Measurements from ENCODE around the gene MTX1. TPM values are rescaled to one million over a fixed set of nuclear protein-coding genes. Genes with fewer than 3 reads are reported as not detected.
"Not testable (repeated sequence)": the region's sequence is repeated elsewhere in the genome, so short reads cannot be mapped to it uniquely, and the experiment has no call there.

The MTX1 gene
- polyA plus RNA-seq, 4 donors: 38.8 to 50.3 (median 42.0) TPM

DNA sequence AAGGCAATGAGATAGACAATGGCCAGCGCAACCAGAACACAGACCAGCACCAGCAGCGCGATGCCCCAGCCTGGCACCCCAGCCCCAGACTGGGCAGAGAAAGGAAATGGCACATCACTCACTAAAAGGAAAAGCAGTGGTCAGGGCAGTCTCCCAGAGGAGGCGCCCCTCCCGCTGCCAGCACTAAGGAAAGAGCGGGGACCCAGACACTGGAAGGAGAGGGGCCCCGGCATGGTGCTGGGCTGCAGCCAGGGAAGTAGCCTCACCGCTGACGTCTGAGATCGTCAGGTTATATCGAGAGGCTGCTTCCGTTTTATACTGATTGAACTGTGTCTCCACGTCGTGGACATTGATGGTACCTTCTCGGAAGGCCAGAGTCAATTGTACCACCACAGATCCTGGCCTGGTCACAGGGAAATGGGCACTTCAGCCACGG is 21.0 kb upstream of the MTX1 start:
- DNase-seq (ENCODE audit: low read depth in 4 of 4, low spot score in 3 of 4): no peak

DNA sequence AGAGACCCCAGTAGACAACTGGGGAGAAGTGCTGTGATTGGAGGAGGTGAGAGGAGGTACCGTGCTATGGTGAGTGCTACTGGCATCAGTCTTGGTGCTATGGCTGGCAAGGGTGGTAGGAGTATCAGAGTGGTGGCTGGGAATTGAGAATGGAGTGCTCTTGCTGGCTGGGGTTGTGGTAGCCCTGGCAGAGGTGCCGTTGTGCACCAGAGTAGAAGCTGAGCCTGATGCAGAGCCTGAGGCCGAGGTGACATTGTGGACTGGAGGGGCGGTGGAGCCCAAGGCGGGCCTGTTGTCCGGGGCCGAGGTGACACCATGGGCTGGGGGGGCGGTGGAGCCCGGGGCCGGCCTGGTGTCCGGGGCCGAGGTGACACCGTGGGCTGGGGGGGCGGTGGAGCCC is 20.2 kb upstream of the MTX1 start:
- DNase-seq (ENCODE audit: low read depth in 4 of 4, low spot score in 3 of 4): no peak

DNA sequence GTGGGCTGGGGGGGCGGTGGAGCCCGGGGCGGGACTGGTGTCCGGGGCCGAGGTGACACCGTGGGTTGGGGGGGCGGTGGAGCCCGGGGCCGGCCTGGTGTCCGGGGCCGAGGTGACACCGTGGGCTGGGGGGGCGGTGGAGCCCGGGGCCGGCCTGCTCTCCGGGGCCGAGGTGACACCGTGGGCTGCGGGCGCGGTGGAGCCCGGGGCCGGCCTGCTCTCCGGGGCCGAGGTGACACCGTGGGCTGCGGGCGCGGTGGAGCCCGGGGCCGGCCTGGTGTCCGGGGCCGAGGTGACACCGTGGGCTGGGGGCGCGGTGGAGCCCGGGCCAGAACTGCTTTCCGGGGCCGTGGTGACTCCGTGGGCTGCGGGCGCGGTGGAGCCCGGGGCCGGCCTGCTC is 18.6 kb upstream of the MTX1 start:
- DNase-seq (ENCODE audit: low read depth in 4 of 4, low spot score in 3 of 4): not testable (repeated sequence)

DNA sequence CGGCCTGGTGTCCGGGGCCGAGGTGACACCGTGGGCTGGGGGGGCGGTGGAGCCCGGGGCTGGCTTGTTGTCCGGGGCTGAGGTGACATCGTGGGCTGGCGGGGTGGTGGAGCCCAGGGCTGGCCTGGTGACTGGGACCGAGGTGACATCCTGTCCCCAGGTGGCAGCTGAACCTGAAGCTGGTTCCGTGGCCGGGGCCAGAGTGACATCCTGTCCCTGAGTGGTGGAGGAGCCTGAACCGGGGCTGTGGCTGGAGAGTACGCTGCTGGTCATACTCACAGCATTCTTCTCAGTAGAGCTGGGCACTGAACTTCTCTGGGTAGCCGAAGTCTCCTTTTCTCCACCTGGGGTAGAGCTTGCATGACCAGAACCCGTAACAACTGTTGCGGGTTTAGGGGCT is 16.6 kb upstream of the MTX1 start:
- DNase-seq (ENCODE audit: low read depth in 4 of 4, low spot score in 3 of 4): no peak

DNA sequence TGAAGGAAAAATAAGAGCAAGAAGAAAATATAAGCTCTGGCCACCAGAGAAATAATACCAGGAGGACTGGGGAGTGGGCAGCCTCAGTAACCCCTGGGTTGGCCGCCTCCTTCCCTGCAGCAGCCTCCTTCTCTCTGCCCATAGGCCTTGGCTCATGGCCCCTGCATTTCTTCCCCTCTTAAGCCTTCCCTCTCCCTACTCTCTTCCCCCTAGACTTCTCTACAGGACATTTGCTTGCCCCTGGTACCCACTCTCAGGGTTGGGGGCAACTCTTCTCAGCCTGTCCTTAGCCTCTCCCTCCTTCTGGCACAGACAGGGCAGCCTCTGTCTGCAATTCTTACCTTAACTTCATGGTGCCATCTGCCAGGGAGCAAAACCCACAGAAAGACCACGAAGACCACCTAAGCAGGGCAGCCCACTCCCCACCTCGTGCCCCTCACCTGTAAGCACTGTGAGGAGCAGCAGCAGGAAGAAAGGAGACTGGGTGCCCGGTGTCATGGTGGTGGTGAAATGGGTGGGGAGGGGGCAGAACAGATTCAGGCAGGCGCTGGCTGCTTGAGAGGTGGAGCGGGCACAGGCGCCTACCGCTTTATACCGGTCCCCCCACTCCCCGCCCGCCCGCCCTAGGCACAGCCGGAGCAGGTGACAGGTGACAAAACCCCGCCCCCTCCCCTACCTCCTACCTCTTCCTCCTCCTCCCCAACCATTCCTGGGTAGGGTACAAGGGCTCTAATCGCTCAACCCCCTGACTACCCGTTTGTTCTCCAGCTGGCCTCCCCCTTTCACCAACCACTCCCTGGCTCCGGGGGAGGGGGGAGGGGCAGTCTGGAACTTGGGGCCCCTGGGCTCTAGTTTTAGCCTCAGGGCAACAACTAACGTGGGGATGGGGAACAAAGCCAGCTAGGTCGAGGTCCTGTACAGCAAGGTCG is 15.9 kb upstream of the MTX1 start:
- DNase-seq (ENCODE audit: low read depth in 4 of 4, low spot score in 3 of 4): no peak

DNA sequence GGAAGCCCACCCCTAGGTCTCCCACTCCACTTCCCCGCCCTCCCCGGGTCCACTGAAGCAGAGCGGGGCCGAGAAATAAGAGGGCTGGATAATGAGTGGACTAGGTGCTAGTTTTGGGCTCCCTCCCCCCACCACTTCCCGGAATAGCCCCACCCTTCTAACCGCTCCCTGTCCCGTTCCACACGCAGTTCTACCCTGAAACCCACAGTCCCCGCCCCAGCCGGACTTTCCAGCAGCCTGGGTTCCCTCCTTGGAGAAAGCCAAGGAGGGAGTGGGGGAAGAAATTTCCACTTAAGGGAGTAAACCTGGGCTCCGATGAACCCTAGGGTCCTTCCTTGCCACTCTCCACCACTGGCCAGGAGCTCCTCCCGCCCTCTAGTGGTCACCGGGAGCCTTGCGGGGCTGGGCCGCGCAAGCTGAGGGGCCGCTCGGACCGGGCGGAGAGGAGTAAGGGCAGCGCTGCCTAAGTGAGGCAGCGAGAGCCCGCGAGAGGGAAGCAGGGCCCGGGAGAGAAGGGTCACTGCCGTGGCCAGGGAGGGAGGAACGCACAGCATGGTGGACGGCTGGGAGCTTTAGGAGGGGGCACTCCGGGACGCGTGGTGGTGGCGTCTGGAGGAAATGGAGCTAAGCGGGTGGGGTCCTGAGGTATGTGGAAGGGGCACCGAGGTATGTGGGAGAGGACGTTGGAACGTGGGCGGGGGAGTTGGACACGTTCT is 15.1 kb upstream of the MTX1 start:
- peak in 3 of 4 donors; percentile 84 to 91 (median 85) for DNase-seq (ENCODE audit: low read depth in 4 of 4, low spot score in 3 of 4)

DNA sequence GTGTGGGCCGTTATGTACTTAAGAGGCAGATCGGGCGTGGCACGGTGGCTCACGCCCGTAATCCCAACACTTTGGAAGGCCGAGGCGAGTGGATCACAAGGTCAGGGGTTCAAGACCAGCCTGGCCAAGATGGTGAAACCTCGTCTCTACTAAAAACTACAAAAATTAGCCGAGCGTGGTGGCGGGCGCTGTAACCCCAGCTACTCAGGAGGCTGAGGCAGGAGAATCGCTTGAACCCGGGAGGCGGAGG is 14.6 kb upstream of the MTX1 start:
- DNase-seq (ENCODE audit: low read depth in 4 of 4, low spot score in 3 of 4): not testable (repeated sequence)

DNA sequence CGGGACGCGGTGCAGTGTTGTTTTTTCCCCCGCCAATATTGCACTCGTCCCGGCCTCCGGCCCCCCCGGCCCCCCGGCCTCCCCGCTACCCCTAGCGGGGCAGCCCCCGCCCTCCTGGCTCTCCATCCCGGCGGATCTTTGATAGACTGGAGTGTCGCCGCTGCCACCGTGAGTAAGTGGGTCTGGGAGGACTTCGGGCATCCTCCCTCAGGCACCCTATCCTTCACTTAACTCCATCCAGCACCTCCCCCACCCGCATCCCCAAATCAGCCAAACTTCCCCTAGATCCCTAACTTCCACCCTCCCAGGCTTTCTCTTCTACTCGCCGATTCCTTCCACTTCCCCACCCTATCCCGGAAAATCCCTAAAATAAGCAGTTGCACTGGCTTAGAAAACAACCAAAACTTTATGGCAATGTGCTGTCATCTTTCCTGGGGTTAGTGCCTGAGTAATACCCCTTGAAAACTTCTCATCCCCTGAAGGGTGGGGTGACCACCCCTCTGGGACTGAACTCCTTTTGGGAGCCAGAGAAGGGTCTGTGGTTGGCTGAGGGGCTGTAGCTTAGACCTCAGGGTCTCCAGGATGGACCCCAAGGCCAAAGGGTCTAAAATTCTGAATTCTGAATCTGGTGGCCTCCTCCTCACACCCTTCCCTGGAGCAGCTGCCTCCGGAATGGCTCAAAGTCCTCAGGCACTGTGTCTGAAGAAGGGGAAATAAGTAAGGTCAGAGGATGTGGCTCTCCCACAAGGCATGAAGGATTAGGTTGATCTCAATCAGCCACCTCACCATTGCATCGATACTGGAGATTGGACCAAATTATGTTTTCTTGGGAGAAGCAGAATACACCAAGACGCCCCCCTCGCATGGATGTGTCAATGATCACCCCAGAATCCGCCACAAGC is 13.0 kb upstream of the MTX1 start:
- no peak for DNase-seq (ENCODE audit: low read depth in 4 of 4, low spot score in 3 of 4)

DNA sequence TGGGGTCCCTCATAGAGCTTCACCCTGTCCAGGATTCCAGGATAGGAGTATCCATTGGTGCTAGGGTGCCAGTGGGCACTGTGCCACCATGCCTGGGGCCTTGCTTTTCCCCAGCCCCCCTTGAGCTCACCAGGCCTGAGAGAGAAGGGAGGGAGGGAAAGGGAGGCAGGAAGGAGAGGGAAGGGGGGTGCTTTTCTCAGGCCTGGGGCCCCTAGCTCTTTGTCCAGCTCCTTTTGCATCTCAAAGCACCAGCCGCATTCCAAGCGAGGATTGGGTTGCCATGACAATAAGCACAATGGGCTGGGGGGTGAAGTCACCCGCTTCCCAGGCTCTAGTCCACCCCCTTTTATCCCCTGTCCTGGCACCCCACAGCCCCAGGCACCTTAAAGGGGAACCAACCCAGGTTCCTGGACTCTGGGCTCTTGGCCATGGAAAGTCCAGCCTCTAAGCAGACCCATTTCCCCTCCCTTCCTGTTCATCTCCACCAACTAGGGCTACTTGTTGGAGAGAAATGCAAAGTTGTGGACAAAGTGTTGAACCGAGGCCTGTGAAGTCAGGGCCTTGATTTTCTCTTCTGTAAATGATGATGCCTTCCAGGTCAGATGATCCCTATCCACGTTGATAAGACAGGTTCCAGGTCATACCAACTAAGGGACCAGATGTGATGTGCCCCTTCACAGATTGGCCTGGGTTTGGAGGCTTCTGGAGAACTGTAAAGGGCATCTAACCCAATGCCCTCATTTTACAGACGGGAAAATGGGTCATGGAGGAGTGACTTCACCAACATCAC is 12.2 kb upstream of the MTX1 start:
- DNase-seq (ENCODE audit: low read depth in 4 of 4, low spot score in 3 of 4): no peak

DNA sequence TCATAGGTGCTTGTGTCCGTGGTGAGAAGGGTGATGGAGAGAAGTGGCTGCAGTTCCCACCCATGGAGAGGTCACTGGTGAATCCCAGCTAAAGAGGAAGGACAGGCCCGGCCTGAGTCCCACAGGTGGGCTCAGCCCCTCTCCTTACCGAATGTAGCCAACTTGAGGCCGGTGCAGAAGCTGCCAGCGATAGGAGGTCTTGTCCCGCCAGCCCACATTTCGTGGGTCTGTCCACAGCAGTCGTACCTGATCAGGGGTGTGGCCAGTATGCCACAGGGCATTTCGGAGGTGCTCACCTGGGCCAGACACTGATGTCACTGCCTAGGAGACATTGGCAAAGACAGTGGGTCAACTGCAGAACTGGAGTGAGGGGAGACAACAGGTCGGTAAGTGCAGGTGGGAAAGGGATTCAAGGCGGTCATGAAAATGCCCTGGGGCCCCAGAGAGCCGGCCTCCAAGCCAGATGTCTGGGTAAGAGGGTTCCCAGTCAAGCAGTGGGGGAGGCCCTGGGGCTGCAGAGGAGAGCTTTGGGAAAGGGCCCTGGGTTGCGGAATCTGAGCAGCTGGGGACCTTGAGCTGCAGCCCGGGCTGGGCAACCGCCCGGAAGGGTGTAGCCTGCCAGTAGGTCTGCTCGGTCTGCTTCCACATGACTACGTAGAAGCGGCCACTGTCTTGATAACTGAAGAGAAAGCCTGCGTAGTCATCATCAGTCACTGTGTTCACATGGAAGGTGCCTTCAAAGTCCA is 11.4 kb upstream of the MTX1 start:
- no peak for DNase-seq (ENCODE audit: low read depth in 4 of 4, low spot score in 3 of 4)

DNA sequence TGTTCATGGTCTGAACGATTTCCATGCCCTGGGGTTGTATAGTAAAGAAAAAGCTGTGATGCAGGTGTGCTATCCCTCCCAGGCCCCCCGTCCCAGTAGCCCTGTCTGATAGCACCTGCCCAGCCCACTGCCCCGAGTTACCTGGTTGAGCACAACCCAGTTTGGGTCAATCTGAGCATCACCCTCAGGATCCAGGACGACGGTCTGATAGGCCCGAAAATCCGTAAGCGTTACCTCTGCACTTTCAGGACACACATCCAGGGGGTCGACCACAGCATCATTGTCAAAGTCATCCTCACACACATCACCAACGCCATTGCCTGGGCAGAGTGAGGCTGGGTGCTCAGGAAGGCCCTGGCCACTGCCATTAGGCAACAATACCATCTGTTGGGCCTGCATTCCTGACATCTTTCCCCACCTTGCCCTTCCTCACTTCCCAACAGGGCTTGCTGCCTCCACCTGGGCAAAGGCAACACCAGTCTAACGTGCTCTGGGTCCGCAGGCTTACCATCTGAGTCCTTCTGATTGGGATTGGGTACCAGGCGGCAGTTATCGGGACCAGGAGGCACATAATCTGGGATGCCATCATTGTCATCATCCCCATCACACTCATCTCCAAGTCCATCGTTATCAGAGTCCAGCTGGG is 10.5 kb upstream of the MTX1 start:
- no peak for DNase-seq (ENCODE audit: low read depth in 4 of 4, low spot score in 3 of 4)

DNA sequence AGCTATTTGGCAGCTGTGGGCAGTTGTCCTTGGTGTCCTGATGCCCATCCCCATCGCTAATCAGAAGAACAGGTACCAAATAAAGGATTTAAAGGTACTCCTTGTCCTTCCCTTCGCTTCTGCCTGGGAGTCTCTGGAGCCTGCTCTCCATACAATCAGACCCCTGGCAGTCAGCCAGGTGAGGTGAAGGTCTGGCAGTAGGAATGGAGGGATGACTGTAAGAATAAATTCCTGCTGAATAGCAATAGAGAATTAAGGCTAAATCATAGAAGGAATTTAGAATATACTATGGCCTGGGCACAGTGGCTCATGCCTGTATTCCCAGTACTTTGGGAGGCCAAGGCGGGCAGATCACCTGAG is 10.0 kb upstream of the MTX1 start:
- no peak for DNase-seq (ENCODE audit: low read depth in 4 of 4, low spot score in 3 of 4)

DNA sequence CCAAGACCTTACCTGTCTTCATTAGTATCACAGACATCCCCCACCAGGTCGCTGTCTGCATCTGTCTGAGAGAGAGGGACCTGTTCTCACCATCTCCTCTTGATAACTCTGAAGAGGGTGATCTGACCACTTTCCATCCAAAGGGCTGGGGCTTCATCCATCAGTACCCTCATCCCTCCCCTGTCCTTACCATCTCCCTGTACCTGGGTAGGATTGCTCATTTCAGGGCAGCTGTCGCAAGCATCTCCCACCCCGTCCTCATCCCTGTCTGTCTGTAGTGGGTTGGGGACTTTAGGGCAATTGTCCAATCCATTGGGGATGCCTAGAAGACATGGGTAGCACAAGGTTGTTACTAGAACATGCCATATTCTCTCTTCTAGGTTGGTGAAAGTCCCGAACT is 8.7 kb upstream of the MTX1 start:
- no peak for DNase-seq (ENCODE audit: low read depth in 4 of 4, low spot score in 3 of 4)

DNA sequence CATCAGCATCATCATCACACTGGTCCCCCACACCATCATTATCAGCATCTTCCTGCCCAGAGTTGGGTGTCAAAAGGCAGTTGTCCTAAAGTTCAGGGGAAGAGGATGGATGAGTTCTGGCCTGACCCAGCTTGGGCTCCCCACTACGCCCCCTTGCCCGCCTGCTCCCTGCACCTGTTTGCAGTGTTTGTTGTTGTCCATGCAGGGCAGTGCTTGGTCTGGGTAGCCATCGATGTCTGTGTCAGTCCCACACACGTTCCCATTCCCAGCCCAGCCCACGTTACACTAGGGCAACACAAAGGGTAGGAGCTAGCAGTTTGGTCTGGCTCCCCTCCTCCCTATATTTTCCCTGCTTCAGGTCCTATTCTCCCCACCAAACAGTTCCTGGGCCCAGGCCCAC is 7.6 kb upstream of the MTX1 start:
- DNase-seq (ENCODE audit: low read depth in 4 of 4, low spot score in 3 of 4): no peak

DNA sequence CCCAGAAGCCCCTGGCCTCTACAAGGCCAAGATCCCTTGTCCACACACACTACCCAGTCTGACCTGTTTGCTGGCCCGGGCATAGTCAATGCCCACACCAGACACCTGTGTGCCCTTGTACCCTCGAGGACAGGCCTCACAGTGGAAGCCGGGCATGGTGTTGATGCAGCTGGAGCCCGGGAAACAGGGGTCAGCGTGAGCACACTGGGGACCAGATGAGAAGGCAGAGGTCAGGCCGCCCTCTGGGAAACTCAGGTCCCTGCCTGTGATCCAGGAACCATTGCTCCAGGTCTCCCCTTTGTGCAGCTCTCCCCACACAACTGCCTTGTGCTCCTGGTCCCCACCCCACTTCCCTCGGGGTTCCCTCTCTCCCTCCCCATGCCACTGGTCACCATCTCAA is 6.3 kb upstream of the MTX1 start:
- DNase-seq (ENCODE audit: low read depth in 4 of 4, low spot score in 3 of 4): no peak

DNA sequence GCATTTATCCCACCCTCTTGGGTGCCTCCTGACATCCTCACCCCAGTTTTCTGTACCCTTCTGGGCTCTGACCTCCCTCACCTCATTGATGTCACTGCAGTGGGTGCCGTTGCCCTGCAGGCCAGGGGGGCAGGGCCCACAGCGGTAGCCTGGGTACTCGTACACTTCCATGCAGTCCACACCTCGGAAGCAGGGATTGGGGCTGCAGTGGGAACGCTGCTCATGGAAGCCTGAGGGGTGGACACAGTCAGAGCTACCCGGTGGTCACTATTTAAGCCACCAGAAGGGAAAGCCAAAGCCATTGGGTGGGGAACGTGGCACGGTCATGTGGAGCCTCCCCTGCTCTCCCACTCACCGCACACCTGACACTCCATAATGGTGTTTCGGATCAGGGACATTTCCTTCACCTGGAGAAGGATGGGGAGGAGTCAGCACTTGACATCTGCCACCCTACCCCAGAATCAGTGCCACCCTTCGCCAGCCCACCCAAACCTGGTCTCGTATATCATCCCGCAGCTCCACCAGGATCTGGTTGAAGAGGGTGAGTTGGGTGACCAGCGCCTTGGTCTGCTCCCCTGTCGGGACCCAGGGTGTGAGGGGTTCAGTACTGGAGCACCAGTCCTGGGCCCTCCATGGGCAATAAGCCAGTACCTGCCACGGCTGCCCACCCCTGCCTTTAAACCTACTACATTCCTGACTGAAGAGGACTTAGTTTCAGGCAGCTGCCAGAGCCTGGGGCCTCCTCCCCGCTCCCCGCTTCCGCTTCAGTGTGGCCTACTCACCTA is 5.6 kb upstream of the MTX1 start:
- no peak for DNase-seq (ENCODE audit: low read depth in 4 of 4, low spot score in 3 of 4)

DNA sequence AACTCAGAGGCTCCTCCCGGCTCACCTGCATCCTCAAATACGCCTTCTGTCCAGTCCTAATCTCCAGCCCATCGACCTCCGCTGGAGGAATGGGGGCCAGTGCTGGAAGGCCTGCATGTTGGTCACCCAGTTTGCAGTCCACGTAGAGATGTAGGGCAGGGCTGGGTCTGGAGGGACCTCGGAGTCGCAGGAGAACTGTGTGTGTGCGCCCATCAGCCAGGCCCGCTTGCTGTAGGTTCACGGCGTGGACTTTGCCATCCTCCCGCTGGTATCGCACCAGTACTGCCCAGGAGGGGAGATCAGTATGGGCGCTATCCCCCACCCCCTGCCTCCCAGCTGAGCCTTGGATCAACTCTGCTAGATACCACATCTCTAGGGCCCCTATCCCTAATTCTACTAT is 3.5 kb upstream of the MTX1 start:
- no peak for DNase-seq (ENCODE audit: low read depth in 4 of 4, low spot score in 3 of 4)

DNA sequence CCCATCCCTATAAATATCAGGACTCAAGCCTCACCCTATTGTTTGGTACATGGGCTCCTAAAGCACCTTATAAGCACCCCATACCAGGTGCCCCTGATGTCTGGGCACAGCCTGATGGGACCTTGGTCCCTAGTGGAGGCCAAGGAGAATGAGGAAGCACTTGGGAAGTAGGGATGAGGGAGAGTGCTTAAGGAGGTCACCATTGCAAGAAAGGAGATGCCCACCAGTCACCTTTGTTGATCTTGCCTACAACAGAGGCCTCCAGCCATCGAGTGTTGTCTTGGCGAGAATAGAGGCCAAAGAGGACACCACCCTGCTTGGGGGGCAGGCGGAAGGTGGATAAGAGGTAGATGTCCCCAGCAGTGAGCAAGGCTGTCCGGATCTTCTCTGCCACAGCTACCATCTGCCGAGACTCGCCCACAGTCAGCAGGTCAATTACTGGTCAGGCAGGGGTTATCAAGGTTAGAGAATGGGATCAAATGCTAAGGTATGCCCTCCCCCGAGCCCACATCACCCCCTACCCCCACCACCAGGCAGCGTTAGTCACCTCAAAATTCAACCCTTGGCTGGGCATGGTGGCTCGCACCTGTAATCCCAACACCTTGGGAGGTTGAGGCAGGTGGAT is 2.4 kb upstream of the MTX1 start:
- DNase-seq (ENCODE audit: low read depth in 4 of 4, low spot score in 3 of 4): no peak

All from right renal pelvis (tissue), 4 donors.